ENCODE measurements around the gene KRTAP21-3.
"Not testable (repeated sequence)": the region's sequence is repeated elsewhere in the genome, so short reads cannot be mapped to it uniquely, and the experiment has no call there.

KRTAP21-3 gene, protein sequence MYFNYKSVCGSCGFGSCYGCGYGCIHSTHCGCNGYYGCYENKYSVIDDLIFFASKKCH

DNA sequence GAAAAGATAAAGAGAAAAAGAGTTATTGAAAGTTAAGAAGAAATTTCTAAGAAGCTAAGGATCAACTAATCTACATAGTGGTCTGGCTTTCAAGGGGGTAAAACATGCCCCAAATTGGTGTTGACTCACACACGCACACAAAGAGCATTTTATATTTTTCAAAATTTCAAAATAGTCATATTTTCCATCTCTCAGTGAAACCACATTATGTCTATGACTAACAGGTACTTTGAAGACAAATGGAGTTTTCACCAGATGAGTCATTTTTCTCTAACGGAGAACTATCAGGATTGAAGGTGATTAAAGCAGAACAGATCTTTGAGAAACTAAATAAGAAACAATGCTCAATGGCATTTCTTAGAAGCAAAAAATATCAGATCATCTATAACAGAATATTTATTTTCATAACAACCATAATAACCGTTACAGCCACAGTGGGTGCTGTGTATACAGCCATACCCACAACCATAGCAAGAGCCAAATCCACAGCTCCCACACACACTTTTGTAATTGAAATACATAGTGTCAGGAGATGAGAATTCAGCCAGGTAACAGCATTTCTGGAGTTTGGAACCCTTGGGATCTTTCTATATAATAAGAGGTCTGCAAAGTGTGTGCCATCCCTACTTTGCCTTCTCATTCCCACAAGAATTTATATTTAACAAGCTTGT is at the start of gene KRTAP21-3:
Gene KRTAP21-3, minus strand, starts transcription at position 539 of the 671 bp plus-strand sequence. Its CDS starts 18 bp downstream, at position 521.
- no peak for DNase-seq (ENCODE audit: low read depth in 2 of 2)

DNA sequence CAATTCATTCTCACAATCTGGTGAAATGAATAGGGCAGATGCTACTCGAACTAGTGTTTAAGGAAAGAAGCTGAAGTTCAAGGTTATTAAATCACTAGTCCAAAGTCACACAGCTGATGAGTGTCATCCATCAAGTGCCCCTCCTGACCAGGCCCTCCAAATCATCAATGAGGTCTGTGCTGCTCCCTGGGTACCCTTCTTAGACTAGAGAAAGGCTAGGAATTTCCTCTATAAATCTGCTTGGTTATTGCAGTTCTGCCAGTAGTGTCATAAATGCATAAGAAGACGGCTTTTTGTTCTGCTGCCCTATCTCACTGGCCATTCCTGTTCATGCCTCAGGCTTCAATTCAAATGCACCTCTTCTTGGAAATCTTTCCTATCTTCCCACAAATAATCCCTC is 42.2 kb upstream of the KRTAP21-3 start:
- no peak for DNase-seq (ENCODE audit: low read depth in 2 of 2)

DNA sequence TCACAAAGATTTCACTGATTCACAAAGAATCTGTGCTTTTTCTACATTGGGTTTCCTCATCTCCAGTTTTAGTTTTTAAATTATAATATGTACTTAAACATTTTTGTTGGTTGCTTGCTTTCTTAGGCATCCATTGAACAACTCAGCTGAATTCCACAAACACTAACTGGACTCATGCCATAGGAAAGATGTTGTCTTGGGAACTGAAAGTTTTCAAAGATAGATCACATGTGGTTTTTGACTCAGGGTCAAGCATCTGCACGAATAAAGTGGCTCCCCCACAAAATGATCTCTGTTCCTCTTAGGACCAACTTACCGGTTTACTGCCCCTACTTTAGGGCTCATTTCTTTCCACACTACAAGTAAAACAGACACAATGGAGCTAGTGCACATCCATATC is 39.7 kb upstream of the KRTAP21-3 start:
- DNase-seq (ENCODE audit: low read depth in 2 of 2): no peak

DNA sequence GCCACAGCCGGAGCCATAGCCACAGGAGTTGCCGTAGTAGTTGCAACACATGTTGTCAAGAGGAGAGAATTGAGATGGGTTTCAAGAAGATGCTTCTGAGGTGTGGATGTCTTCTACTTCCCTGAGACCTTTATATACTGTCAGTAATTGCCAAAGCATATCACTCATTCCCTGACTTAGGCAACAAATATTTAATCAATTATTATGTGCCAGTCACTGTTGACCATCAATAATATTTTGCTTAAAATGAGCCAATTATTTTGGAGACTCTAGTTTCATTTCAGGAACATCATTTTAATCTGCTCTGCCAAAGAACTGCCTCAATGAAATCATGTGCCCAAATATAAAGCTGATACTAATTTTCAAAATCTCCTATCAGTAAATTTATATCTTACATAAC is 36.8 kb upstream of the KRTAP21-3 start, which contains the start of gene KRTAP21-1:
Gene KRTAP21-1, minus strand, starts transcription at position 101 of the 400 bp plus-strand sequence. Its CDS starts 50 bp downstream, at position 51.
- DNase-seq (ENCODE audit: low read depth in 2 of 2): not testable (repeated sequence)

DNA sequence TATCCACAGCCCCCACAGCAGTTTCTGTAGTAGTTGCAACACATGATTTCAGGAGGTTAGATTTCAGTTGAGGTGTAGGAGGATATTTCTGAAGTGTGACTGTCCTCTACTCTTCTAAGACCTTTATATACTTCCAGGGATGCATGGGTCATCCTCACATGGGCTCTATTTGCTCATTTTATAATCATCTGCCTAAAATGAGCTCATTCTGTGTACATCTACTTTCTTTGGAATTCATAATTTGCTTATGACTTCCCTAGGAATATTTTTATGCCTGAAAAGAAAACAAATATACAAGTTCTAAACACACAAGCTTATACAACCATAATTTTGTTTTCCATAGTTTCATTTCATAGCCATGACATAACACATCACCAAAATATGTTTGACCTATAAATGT is 28.6 kb upstream of the KRTAP21-3 start, which contains the start of gene KRTAP21-2:
Gene KRTAP21-2, minus strand, starts transcription at position 101 of the 400 bp plus-strand sequence. Its CDS starts 57 bp downstream, at position 44.
- DNase-seq (ENCODE audit: low read depth in 2 of 2): no peak

DNA sequence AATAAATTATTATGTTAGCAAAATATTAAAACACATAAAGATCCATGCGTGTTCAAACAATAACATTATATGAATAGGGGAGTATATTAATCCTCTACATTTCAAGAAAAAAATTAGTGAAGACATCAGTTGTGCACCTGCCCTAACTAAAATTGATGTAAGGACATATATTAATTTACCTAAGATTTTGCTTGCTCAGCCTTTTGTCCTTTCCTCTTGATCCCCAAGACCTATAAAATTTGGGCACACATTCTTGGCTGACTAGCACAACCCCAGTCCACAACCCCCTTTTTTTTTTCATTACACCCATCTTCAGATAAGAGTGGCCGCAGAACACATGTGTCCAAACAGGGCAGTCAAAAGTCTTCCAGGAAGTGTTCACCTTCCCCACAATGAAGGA is 21.9 kb upstream of the KRTAP21-3 start:
- DNase-seq (ENCODE audit: low read depth in 2 of 2): no peak

DNA sequence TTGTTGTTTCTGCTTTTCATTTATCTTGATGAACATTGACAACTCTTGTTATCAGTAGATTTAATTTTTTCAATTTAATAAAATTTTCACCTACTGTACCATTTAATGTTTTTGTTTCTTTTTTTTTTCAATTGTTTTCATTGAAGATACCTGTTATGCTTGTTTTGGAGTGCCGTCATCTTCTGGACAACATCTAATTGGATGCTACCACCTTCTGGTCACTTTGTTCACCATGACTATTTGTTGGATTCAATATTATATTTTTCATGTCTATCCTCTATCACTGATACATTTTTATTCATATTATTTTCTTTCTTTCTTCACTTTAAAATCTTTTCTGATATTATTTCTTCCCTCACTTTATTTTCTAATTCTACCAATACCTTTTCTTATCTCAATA is 14.4 kb upstream of the KRTAP21-3 start:
- DNase-seq (ENCODE audit: low read depth in 2 of 2): no peak

DNA sequence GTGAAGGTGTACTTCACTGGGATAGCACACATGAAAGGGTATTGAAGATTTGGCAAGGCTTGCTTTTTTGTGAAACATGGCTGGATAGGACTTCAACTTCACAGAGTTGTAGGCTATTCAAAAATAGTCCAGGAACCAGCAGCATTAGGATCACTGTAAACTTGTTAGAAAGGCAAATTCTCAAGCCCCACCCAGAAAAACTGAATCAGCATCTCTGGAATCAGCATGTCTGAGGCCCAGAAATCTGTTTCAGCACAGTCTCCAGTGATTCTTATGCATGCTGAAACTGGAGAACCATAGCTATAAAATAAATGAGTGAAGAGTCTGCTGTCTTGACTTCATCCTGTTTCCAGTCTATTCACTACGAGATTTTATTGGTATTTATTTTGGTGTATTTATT is 8.1 kb upstream of the KRTAP21-3 start:
- DNase-seq (ENCODE audit: low read depth in 2 of 2): no peak

DNA sequence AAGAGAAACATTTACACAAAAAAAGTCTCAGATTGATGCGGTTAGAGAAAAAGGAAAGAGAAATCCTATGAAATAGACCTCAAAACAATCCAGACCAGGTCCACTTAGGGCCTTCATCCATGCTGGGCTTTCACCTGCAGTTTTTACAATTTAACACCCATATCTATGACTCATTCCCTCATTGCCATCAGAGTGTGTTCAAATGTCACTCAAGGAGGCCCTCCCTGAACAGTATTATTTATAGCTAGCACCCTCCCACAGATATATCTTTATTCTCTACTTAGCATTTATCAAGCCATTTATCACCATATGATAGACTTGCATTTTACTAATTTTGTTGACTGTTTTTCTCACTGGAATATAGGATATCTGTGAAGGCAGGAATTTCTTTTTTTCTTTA is 824 bp upstream of the KRTAP21-3 start:
- DNase-seq (ENCODE audit: low read depth in 2 of 2): no peak

DNA sequence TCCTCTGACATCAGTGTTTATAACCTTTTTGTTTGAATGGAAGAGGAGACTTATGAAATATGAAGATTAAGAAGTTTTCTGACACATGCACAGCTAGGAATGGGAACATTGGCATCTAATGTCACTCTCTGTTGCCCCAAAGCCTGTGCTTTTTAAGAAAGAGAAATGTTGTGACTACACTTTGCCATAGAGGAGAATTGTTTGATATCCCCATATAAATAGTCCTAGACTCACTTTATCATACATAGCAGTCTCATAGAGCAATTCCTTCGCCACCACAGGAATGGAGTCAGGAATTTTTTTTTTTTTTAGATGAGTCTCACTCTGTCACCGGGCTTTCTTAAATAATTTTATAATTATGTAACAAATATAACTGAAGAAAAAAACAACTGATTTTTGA is 1.5 kb downstream of the KRTAP21-3 start:
- DNase-seq (ENCODE audit: low read depth in 2 of 2): no peak

DNA sequence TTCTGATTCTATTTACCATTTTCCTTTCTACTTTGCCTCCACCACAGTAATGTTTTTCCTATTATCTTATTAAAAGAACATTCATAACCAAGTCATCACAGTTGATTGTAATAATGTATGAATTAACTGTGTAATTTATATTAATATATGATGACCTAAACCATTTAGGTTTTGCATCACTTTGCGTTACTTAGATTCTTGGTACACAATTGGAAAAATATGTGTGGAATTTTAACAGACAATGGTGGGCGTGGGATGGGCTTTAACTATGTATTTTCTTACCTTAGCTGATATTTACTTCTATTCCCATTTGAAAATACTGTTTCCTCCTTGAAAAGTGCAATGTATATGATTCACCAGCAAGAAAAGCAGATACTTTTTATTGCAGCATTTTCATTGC is 3.6 kb downstream of the KRTAP21-3 start:
- DNase-seq (ENCODE audit: low read depth in 2 of 2): no peak

DNA sequence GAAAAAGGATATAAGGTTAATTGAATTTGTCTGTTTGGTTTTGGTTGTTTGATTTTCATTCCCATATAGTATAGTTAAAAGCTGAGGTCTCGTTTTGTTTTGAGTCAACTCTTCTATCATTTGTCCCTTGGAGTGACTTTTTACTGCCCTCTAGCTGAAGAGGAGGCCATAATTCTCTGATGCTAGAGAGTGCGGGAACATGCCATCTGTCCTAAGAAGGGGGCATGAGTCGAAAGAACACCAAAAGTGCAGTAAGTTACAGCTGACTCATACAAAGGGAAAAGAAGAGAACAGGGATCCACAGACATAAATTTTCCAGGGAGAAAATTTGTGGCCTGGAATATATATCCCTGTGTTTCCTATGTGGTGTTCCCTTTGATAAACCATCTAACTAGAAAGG is 4.1 kb downstream of the KRTAP21-3 start:
- no peak for DNase-seq (ENCODE audit: low read depth in 2 of 2)

DNA sequence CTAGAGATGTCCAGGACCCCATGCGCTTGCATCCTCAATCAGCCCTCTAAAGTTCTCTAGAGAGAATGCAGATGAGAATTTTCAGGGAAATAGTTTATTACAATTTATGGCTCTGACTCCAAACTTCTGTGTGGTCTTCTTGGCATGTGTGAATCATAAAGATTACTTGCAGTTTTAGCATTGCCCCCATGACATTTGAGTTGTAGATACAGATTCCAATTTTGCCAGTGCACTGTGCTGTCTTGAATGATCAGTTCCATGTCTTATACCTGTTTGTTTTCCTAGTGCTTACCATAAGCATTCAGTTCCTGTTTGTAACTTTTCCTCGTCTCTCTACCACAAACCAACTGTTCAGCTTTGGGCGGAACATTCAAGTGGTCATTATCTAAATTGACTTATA is 4.8 kb downstream of the KRTAP21-3 start:
- DNase-seq (ENCODE audit: low read depth in 2 of 2): no peak

DNA sequence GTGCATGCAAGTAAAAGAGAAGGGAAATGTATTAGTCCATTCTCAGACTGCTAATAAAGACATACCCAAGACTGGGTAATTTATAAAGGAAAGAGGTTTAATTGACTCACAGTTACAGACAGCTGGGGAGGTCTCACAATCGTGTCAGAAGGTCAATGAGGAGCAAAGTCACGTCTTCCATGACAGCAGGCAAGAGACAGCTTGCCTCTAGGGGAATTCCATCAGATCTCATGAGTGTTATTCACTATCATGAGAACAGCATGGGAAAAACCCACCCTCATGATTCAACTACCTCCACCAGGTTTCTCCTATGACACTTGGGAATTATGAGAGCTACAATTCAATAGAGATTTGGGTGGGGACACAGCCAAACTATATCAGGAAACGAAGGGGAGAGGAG is 8.1 kb downstream of the KRTAP21-3 start:
- DNase-seq (ENCODE audit: low read depth in 2 of 2): no peak

DNA sequence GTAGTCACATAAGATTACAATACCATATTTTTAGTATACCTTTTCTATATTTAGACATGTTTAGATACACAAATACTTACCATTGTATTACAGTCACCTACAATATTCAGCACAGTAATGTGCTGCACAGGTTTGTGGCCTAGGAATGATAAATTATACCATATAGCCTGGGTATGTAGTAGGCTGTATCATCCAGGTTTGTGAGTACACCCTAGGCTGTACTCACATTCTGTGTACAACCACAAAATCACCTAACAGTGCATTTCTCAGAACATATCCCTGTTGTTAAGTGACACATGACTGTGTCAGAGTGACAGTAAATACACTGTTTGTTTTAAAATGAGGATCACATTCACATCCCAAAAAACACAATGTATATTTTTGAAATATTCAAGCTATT is 11.2 kb downstream of the KRTAP21-3 start:
- no peak for DNase-seq (ENCODE audit: low read depth in 2 of 2)

DNA sequence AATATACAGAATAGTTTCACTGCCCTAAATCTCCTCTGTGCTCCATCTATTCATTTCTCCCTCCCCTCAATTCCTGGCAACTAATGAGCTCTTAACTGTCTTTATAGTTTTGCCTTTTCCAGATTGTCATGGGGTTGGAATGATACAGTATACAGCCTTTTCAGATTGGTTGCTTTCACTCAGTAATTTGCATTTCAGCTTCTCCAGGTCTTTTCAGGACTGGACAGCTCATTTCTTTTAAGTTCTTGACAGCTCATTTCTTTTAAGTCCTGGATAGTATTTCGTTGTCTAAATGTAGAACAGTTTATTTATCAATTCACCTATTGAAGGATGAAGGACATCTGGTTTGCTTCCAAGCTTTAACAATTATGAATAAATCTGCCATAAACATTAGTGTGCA is 22.6 kb downstream of the KRTAP21-3 start:
- no peak for DNase-seq (ENCODE audit: low read depth in 2 of 2)

DNA sequence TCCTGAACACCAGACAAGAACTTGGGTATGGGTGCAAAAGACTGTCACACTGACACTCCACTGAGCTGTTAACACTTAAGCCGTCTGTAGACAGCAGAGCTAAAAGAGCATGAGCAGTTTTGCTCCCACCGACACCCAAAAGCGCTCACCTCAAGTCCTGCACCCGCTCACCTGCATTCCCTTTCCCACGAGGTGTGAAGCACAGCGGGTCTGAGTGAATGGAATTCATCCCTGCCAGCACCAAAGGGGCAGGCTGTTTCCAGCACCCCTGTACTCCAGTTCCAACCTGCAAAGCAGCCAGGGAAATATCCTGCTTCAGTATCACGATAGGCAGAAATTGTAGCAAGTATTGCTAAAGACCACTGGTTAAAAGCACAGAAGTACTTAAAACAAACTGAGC is 28.8 kb downstream of the KRTAP21-3 start:
- no peak for DNase-seq (ENCODE audit: low read depth in 2 of 2)

DNA sequence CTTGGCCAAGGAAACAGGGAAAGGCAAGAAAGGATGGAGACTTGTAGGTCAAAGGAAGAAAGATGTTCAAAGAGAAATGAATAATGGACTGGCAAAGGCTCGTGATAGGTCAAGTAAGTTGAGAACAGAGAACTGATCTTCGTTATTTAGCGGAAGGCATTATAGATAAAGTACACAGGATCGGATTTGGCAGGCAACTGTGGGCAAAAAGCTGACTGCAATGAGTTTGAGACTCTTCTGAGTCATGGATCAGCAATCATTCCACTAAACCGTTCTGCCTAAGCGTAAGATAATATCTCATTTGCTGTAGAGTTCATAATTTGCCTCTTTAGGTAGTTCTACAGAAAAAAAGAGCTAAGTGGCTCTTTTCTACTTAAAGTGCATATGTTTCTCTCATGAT is 34.1 kb downstream of the KRTAP21-3 start:
- DNase-seq (ENCODE audit: low read depth in 2 of 2): no peak

DNA sequence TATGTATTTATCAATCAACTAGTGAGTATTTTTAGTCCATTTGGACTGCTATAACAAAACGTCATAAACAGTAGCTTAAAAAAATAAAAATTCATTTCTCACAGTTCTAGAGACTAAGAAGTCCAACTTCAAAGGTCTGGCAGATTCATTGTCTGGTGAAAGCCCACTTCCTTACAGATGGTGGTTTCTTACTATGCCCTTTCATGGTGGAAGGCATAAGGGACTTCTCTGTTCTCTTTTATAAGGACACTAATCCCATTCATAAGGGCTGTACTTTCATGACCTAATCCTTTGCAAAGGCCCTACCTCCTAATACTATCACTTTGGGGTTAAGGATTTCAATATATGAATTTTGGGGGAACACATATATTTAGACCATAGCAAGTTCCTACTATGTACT is 38.0 kb downstream of the KRTAP21-3 start:
- DNase-seq (ENCODE audit: low read depth in 2 of 2): no peak

DNA sequence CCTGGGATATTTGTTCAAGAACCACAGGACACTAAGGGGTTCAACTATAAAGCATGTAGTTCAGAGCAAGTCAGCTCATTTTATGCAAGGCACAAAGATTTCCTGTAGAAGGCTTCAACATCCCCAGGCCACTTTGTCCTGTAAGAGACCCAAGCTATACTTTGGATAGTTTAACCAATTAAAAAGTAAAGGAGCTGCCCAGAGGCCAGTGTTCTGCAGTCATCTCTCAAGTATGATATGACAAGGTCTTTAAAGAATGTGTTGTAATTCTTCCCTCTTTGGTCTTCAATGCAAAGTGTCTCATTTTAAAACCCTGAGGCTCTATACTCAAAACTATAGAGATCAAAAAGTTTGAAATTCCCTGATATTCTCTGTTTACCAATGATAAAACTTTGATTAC is 41.8 kb downstream of the KRTAP21-3 start:
- no peak for DNase-seq (ENCODE audit: low read depth in 2 of 2)

DNA sequence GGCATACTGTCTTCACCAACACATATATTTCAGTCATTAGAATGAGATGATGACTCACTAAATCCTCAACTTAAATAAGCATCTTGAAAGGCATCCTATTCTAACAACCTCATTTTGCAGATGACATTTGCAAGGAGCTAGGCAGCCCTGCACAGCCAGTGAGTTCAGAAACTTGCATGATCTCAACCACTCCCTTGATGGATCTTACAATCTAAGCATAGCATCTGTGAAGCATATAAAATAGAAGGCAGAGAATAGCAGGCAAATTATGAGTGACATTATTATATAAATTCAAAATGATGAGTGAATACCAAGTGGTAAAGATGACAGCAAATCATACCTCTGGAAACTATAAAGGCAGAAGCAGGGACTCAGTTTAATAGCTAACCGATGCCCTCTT is 44.3 kb downstream of the KRTAP21-3 start:
- DNase-seq (ENCODE audit: low read depth in 2 of 2): no peak

DNA sequence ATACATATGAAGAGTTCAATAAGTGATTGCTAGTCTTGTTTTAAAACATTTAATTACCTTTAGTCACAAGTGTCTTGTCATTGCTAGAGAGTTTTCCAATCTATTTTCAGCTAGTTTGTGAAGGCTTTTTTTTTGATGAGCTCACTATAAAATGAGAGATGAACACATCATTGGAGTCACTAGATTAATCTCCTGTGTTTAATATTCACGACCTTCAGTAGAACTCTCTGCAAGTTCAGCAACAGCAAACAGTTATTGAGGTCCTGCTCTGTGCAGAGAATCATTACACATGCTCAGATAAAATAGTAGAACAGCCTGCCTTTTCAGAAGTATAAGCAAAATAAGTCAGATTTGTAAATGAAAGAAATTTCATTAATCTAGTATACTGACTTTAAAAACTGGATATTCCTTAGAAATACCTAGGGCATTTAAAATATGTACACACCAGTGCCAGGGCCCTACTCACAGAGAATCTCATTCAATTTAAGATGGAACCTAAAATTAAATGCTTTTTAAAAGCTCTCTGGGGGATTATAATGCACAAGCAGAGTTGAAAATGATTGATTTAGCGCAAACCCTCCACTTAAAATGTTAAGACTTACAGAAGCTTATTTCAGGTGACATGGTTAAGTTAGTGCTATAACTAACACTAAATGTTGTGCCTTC is 45.5 kb downstream of the KRTAP21-3 start:
- DNase-seq (ENCODE audit: low read depth in 2 of 2): no peak

DNA sequence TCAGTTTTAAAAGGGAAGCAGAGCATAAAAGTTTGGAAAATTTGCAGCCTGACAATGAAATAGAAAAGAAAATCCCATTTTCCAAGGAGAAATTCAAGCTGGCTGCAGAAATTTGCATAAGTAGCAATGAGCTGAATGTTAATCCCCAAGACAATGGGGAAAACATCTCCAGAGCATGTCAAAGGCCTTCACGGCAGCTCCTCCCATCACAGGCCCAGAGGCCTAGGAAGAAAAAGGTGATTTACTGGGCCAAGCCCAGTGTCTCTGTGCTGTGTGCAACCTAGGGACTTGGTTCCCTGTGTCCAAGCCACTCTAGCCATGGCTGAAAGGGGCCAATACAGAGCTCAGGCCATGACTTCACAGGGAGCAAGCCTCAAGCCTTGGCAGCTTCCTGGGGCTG is 49.8 kb downstream of the KRTAP21-3 start:
- no peak for DNase-seq (ENCODE audit: low read depth in 2 of 2)

Measured in stimulated activated CD4-positive, alpha-beta T cell treated with anti-CD3 and anti-CD28 coated beads, Interleukin-1b, Interleukin-23, amount 100 ng/mL, for 1 hour (primary cell).